T-helper 1 cell treated with Interleukin-12 subunit alpha and Interleukin-12 subunit beta and Interleukin-4 antibody, amounts not matched to agents 30 ng/mL and 1 ng/mL, for 36 hours (primary cell): ENCODE data around the gene WNT11. TPM values are rescaled to one million over a fixed set of nuclear protein-coding genes. Genes with fewer than 3 reads are reported as not detected.

ENCODE experiments used
- intact Hi-C: fragments of 100-400 bp; cut with micrococcal nuclease; formaldehyde crosslinking; loops from one replicate; pipeline ENCODE4 v1.15.1; 2024
- total RNA-seq: library from RNA; stranded (reverse); gene quantifications from 2 replicates; pipeline ENCODE4 v1.2.3, GENCODE V29; 2022

The WNT11 gene
- total RNA-seq, 1 donor from 2014 or later = 2.7 TPM

DNA sequence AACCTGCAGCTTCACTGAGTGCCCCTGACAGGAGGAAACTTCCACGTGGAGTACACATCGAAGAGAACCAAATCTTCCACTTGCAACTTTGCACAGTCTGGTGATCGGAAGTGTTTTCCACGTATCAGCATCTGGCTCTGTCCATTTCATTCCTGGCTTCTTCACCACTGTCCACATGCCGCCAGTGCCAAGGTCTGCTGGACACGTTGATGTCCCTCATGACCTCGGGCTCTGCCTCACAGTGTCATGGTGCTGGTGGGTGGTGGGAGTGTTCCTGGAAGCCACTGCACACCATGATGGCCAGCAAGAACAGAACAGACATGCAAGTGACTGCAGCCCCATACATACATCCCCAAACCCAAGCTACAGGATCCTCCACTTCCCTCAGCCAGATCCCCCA, 48.4 kb downstream of the WNT11 start:
- intact Hi-C loops = no loop called here

DNA sequence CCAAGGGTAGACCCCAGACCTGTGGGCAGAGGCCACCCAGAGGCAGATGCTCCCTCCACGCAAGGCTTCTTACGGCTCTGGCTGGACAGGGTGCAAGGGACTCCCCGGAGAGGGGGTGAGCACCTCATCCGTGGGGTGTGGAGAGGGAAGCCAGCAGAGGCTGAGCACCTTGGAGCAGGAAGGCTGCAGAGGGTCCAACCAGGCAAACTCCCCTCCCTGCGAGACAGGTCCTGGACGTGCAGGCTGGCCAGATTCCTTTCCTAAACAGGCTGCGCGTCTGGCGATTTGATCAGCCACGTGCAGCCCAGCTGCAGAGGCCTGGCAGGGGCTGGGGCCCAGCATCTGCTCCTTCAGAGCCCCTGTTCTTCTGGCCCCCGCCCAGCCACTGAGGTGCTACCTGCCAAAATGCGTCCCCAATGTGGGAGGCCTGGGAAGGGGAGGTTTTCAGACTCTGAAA, 49.3 kb downstream of the WNT11 start:
- intact Hi-C loops = no loop called here

- intact Hi-C loops = no loop called here
Measured at GRCh38 chr11:76155500-76156227, 50.6 kb downstream of the WNT11 start.

GRCh38 chr11:76153571-76153923, 52.8 kb downstream of the WNT11 start:
- intact Hi-C loops = no loop called here

- intact Hi-C loops = loop anchor here (1.0 kb wide), 4 partner anchors 54 to 430 kb away; no protein-coding TSS in a partner anchor
Measured at GRCh38 chr11:76152741-76153570, 53.3 kb downstream of the WNT11 start.

DNA sequence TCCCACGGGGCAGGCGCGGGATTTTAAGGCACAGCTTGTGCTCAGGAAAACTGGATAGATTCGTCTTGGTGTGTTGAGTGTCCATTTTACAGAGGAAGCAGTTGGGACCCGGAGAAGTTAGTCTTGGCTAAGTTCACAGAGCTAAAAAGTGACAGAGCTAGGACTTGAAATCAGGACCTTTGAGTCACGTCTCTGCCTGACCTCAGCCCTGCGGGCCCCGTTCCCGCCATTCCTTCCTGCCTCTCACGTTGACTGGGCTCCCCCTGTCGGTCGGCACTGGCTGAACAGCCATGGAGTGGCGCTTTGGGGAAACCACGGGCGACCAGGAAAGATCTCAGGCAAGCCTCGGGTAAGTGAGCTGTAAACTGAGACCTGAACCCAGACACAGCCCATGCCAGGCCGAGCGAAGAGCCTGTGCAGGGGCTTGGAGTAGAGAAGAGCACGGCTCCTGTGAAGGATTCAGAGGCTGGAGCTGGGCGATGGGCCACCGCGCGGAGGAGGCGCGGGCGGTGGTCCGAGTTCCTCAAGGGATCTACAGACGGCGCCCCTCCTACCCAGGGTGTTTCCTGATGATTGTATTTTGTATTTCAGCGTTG, 54.1 kb downstream of the WNT11 start:
- intact Hi-C loops = loop anchor here (1.0 kb wide), 4 partner anchors 55 to 429 kb away; no protein-coding TSS in a partner anchor

- intact Hi-C loops = loop anchor here (1.0 kb wide), 4 partner anchors 56 to 428 kb away; no protein-coding TSS in a partner anchor
Measured at GRCh38 chr11:76151556-76152085, 54.7 kb downstream of the WNT11 start.

- intact Hi-C loops = no loop called here
Measured at GRCh38 chr11:76150141-76150540, 56.2 kb downstream of the WNT11 start.

DNA sequence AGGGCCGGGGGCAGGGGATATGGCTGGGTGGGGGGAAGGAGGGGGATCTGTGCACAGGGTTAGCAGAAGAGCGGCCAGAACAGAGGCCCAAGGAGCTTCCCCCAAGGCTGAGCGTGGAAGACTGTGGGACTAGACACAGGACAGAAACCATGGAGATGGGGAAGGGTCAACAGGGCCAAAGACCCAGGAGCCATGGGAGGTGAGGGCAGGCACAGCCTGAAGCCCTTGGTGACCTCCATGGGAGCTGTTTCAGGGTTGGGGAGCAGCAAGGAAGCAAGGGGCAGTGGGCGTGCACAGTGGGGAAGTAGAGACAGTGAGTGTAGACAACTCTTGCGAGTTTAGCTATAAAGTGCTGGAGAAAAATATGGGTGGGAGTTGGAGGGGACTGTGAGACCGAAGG, 56.6 kb downstream of the WNT11 start:
- intact Hi-C loops = no loop called here

DNA sequence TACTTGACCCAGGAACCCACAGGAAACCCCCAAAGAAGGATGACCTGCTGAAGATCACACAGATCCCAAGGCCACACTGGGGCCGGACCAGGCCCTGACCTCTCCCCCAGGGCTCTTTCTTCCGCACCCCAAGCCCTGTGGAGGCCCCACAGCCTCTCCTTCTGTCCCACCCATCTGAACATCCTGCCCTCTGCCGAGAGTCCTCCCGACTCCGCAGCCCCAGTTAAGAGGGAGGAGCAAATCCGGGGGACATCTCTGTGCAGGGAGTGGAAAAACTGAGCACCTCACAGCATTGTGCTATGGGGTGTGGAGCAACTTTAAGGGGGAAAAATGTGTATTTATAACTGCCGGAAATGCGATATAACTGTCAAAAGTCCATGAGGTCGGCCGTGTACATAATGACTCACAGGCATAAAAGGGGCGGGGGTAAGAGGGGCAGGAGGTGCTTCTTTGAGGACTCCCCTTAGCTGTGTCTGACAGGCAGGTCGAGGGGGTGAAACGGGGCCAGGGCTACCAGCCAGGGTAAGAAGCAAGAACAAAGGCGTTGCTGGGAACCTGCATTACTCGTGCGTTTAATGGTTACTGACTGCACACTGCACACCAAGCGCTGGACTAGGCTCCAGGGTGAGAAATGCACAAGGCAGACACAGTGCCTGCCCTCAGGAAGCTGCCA, 57.2 kb downstream of the WNT11 start:
- intact Hi-C loops = no loop called here

- intact Hi-C loops = no loop called here
Measured at GRCh38 chr11:76148231-76148630, 58.1 kb downstream of the WNT11 start.

GRCh38 chr11:76147106-76147740, 59.1 kb downstream of the WNT11 start:
- intact Hi-C loops = no loop called here

- intact Hi-C loops = no loop called here
Measured at GRCh38 chr11:76143274-76143673, 63.0 kb downstream of the WNT11 start.

- intact Hi-C loops = no loop called here
Measured at GRCh38 chr11:76141901-76142588, 64.3 kb downstream of the WNT11 start.

DNA sequence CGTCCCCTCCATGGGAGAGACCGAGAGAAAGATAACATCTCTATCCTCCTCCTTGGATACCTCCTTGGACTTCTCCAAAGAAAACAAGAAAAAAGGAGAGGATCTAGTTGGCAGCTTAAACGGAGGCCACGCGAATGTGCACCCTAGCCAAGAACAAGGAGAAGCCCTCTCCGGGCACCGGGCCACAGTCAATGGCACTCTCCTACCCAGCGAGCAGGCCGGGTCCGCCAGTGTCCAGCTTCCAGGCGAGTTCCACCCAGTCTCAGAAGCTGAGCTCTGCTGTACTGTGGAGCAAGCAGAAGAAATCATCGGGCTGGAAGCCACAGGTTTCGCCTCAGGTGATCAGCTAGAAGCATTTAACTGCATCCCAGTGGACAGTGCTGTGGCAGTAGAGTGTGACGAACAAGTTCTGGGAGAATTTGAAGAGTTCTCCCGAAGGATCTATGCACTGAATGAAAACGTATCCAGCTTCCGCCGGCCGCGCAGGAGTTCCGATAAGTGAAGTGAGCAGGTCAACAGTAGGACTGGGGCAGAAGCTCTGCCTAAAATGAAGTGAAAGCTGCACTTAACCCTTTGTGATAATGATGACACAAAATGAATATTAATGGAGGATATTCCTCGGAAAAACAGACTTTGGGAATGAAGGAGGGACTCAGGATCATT, 65.3 kb downstream of the WNT11 start:
- intact Hi-C loops = no loop called here

DNA sequence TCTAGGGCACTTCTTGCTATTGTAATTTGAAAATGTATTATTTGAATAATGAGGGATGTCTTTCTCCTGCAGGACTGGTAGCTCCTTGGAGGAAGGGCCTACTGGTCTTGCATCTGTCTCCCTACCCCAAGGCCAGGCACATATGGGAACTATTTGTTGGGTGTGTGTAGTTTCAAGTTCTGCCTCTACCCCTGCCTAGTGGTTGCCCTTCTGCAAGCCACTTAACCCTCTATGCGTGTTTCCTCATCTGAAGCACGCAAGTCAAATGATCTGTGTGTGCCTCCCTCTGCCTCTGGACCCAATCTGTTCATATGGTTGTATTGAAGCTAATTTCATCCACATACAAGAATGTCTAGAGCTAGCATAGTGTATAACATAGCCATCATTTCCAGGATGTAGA, 67.0 kb downstream of the WNT11 start:
- intact Hi-C loops = no loop called here
